T-helper 9 cell (primary cell): ENCODE measurements around the gene RNF169.

Source experiments
- DNase-seq: peaks from one replicate; pipeline ENCODE4 v3.0.0-alpha.2; 2020

The RNF169 gene

DNA sequence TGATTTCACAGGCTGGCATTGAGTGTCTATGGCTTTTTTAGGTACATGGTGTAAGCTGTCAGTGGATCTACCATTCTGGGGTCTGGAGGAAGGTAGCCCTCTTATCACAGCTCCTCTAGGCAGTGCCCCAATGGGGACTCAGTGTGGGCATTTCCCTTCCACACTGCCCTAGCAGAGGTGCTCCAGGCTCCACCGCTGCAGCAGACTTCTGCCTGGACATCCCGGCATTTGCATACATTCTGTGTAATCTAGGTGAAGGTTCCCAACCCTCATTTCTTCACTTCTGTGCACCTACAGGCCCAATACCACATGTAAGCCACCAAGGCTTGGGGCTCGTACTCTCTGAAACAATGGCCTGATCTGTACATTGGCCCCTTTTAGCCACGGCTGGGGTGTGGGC is 78.3 kb downstream of the RNF169 start:
- DNase-seq: no peak

GRCh38 chr11:74837191-74837590 is 88.5 kb downstream of the RNF169 start:
- no peak for DNase-seq

GRCh38 chr11:74838188-74838587 is 89.5 kb downstream of the RNF169 start:
- no peak for DNase-seq

DNA sequence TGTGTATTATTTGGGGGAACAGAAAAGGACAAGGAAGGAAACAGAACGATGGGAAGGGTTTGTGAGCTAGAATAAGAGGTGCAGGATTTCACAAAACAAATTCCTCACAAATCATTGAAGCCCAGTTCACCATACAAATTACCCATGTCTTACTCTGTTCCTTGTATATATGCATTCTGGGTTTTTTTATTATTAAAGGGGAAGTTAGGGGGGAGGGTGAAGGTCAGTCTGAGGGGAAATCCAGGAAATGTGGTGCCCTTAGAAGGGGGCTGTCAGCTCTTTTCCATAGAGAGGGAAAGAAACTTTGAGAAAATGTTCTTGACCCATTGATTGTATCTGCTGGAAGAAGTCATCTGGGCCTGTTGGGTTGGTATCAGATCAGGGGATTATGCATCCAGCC is 90.8 kb downstream of the RNF169 start:
- DNase-seq: no peak

DNA sequence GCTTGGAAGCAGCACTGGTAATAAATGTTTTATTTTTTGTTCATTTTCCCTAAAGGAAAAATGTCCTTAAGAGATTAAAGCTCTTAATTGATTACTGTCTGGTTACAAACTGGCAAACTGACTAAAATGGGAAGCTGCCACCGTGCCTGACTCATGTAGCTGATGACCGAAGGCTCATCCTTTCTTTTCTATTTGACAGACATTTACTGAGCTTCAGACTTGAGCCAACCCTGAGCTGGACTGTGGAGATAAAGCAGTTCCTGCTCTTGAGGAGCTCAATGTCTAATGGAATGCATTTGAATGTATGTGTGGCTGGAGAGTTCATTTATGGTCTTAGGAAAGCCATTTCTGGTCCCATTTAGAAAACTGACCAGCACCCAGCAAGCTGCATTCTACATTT is 91.3 kb downstream of the RNF169 start:
- no peak for DNase-seq

GRCh38 chr11:74840486-74840885 is 91.8 kb downstream of the RNF169 start:
- DNase-seq: no peak

- no peak for DNase-seq
These were observed 94.3 kb downstream of the RNF169 start for GRCh38 chr11:74842967-74843366.

DNA sequence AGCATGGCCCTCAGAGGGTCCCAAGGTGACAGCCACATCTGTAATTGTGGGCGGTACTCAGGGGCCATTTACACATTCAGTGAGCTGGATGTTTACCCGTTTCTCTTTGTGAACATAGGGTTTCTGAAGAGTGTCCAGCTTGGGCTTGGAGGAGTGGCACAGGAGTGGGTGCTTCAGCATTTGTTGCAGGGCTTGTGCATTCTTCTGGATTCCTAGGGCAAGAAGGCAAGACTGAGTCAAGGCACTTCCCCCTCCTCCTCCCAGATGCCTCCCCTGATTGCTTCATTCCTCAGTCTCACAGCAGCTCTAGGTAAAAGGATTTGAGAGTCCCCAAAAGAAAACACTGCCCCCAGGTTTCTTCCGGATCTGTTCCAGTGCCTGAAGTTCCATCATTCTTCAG is 95.4 kb downstream of the RNF169 start:
- no peak for DNase-seq

DNA sequence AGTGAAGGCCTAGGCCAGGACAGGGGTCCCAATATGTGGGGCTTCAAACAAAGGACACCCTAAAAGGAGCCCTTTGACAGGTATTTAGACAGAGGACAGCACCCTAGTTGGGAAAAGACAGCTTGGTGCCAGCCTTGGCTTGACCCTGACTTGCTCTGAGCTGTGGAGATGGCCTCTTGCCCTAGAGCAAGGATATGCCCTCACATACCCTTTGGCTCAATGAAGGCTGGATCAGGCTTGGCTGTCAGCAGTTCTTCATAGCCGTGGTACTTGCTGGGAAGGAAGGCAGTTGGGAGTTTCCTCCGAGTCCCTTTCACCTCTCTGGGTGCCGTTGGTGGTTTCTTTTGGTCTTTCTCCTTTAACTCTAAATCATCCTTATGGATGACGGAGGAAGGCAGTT is 96.2 kb downstream of the RNF169 start:
- no peak for DNase-seq

GRCh38 chr11:74845978-74846517 is 97.4 kb downstream of the RNF169 start:
- no peak for DNase-seq

DNA sequence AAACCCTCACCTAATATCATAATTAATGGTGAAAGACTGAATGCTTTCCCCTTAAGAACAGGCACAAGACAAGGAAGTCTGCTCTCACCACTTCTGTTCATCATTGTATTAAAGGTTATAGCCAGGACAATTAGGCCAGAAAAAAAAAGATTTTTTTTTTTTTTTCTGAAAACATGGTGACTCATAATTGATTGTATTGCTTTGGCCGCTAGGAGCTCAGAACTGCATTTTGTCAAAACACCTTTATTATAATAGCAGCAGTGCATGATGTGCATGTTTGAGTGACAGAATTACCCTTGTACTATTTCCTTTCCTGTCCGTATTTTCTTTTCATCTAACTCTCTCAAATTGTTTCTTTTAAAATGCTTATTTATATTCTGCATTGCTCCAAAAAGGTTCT is 98.1 kb downstream of the RNF169 start:
- DNase-seq: no peak

DNA sequence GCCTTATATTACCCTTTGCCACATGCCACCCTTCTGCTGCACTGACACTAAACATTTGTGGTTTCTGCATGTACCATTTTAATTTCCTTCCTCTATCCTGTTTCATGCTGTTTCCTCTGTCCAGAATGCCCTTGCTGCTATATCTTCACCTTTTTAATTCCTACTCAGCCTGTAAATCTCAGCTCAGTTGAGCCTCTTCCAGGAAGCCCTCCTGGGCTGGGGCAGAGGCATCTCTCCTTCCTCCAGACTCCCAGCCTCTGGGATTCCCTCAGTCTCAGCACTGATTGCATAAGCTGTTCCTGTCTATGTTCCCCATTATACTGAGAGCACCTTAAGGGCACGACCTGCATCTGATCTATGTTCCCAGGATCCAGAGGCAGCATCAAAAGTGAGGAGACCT is 98.7 kb downstream of the RNF169 start:
- no peak for DNase-seq

- DNase-seq: no peak
These were observed 99.2 kb downstream of the RNF169 start for GRCh38 chr11:74847895-74848294.

GRCh38 chr11:74849525-74850391 is 101.1 kb downstream of the RNF169 start:
- DNase-seq: no peak

DNA sequence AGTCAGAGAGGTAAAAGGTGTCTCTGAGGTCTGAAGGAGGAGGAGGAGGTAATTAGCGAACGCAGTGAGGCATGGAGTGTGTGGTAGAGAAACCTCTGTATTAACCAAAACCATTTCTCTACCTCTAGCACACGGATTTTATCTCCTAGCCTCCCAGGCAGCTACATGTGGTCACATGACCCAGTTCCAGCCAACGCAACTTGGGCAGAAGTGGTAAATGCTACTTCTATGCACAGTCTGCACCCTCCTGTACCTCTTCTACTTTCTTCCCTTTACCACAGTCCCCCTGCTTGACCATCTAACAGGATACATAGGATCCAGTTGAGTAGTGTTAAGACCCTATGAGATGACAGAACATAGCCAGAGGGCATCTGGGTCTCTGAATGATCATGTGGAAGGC is 104.6 kb downstream of the RNF169 start:
- no peak for DNase-seq

GRCh38 chr11:74860743-74861142 is 112.1 kb downstream of the RNF169 start:
- DNase-seq: no peak

DNA sequence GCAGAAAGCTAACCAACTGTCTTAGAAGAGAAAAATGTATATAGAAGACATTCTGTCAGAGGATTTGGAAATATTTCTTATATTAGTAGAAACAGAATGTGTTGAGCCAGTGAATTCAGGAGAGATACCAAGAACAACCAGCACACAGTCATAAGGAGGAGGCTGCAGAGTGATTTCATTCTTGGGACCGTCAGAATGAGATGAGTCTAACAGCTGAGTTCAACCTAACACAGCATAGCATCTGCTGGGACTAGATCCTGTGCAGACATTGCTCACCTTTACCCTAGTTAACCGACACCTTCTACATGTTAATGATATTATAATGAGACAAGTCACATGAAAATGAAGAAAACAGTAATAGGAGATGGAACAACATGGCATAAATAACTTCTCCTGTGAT is 114.8 kb downstream of the RNF169 start:
- DNase-seq: no peak

- DNase-seq: no peak
These were observed 117.9 kb downstream of the RNF169 start for GRCh38 chr11:74866557-74866956.

GRCh38 chr11:74870485-74870884 is 121.8 kb downstream of the RNF169 start:
- no peak for DNase-seq

- DNase-seq: no peak
These were observed 122.4 kb downstream of the RNF169 start for GRCh38 chr11:74871037-74871436.

GRCh38 chr11:74877132-74877531 is 128.5 kb downstream of the RNF169 start:
- no peak for DNase-seq
